Aorta (tissue), 5 donors: ENCODE measurements around the gene AXIN1. TPM values are rescaled to one million over a fixed set of nuclear protein-coding genes. Genes with fewer than 3 reads are reported as not detected.
"Not testable (repeated sequence)": the region's sequence is repeated elsewhere in the genome, so short reads cannot be mapped to it uniquely, and the experiment has no call there.

Source experiments
- ATAC-seq: fragments of 200-7000 bp; cut with Tn5 transposase; one replicate; pipeline ENCODE4 v1.9.1; 2022; ENCODE audit warnings: moderate library complexity; ENCODE audit not compliant: low FRiP score
- DNase-seq, 2 donors: peaks; one replicate each; pipeline ENCODE4 v3.0.0-alpha.2; 2020
- H3K27ac ChIP-seq, 2 donors: one replicate each; pipeline ENCODE4 v1.5.1; 2013; ENCODE audit warnings: low read length in 2 of 2, mild to moderate bottlenecking in 2 of 2, moderate library complexity in 2 of 2, control low read depth in 1 of 2, inconsistent platforms in 1 of 2, low read depth in 1 of 2
- H3K27me3 ChIP-seq, 2 donors: one replicate each; pipeline ENCODE4 v1.6.1; 2013; ENCODE audit warnings: control low read depth in 1 of 2, low read length in 1 of 2, mild to moderate bottlenecking in 1 of 2, moderate library complexity in 1 of 2; ENCODE audit not compliant: insufficient read depth in 2 of 2, control insufficient read depth in 1 of 2
- H3K36me3 ChIP-seq, 2 donors: one replicate each; pipeline ENCODE4 v1.6.1; 2013; ENCODE audit warnings: control low read depth in 1 of 2, low read length in 1 of 2, mild to moderate bottlenecking in 1 of 2; ENCODE audit not compliant: insufficient read depth in 2 of 2, control insufficient read depth in 1 of 2
- H3K4me1 ChIP-seq, 2 donors: one replicate each; pipeline ENCODE4 v1.6.1; 2013; ENCODE audit warnings: low read length in 2 of 2, control low read depth in 1 of 2, mild to moderate bottlenecking in 1 of 2, moderate library complexity in 1 of 2; ENCODE audit not compliant: insufficient read depth in 2 of 2, control insufficient read depth in 1 of 2
- H3K4me3 ChIP-seq, 2 donors: one replicate each; pipeline ENCODE4 v1.5.1; 2013; ENCODE audit warnings: low read length in 2 of 2, control low read depth in 1 of 2, mild to moderate bottlenecking in 1 of 2
- H3K9me3 ChIP-seq: one replicate; pipeline ENCODE4 v1.6.1; 2013; ENCODE audit warnings: mild to moderate bottlenecking, low read length; ENCODE audit not compliant: control insufficient read depth
- WGBS, 2 donors: extraction: QIAGEN DNeasy Blood & Tissue Kit; methylation state at CpG; one replicate each; pipeline ENCODE4 v1.1.7; 2013; 5-methylcytosine and 5-hydroxymethylcytosine counted together
- intact Hi-C, 2 donors: fragments of 100-400 bp; cut with DNase I; formaldehyde crosslinking; loops; one replicate each; pipeline versions ENCODE4 v1.14.2 to v1.15.0; 2022
- polyA plus RNA-seq, 2 donors: library from polyadenylated mRNA; stranded (reverse); fragments of 200-250 nt; gene quantifications; one replicate each; pipeline ENCODE4 v1.2.3, GENCODE V29; 2013
- total RNA-seq, 2 donors: library from RNA; stranded (reverse); fragmentation: NEBNext Ultra II Directional; extraction: Animal tissue kit (Norgen Biotek cat#: 25700); gene quantifications; one replicate each; pipeline ENCODE4 v1.2.1, GENCODE V29; 2021
- donor health status: healthy with polysubstance abuse.
- donor health status: Bipolar disorder and iron deficiency.
- donor health status: DM: no; HTN: no; CAD: no.
- donor health status: DM: no; HTN: no; CAD: no.
- donor health status: DM: yes; HTN: yes; CAD: no.

AXIN1 gene
- total and polyA plus RNA-seq, 4 donors: 9.1 to 19.8 (median 15.6) TPM

DNA sequence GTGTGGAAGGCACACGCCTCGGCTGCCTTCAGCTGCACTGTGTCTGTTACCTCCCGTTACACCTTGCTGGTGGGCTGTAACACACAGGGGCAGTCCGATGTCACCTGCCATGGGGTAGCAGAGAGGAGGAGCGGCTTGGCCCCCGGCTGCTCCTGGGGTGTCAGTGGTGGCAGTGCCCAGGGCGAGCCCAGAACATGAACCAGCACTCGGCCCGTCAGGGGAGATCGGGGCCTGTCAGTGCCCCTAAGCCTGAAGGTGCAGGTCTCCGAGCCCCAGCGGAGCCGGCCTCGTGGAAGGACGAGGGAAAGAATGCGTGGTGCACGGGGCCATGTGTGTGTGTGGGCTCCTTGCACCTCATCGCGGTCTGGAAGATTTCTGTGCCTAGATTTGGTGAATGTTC, 92.2 kb downstream of the AXIN1 start:
- Histone ChIP-seq H3K36me3 (peaks cover 0 to 14% of the 10 kb centered on the region in 2 donors), H3K4me1 (no peaks in the 10 kb centered on the region), H3K9me3 (no peaks in the 10 kb centered on the region), H3K27ac (no peak overlapping the region), H3K4me3 (no peak overlapping the region), H3K27me3 (no peaks in the 10 kb centered on the region)
- 92 to 93% methylated on average over 19 of the region's 19 CpGs for WGBS, 2 donors
- intact Hi-C loops: no loop called here
- DNase-seq (no peak), ATAC-seq (no peak)

DNA sequence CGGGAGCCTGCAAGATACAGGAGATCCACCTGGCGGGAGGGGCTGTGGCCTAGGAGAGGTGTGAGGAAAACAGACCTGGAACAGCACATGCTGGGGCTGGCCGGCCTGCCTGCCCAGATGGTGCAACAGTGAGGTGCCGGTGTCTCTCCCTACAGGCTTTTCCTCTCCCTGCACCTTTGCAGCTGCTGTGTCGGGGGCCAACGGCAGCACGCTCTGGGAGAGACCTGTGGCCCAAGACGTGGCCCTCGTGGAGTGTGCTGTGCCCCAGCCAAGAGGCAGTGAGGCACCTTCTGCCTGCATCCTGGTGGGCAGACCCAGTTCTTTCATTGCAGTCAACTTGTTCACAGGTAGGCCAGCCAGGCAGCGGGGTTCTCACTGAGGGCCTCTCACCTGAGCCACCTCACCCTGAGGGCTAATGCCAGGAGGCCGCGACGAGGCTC, 92.7 kb downstream of the AXIN1 start:
- intact Hi-C loops: no loop called here
- Histone ChIP-seq H3K4me1 (no peaks in the 10 kb centered on the region), H3K36me3 (peaks cover 0 to 14% of the 10 kb centered on the region in 2 donors), H3K27ac (no peak overlapping the region), H3K9me3 (no peaks in the 10 kb centered on the region), H3K4me3 (no peak overlapping the region), H3K27me3 (no peaks in the 10 kb centered on the region)
- DNase-seq (no peak), ATAC-seq (no peak)
- 92 to 94% methylated on average over 13 of the region's 13 CpGs for WGBS, 2 donors

DNA sequence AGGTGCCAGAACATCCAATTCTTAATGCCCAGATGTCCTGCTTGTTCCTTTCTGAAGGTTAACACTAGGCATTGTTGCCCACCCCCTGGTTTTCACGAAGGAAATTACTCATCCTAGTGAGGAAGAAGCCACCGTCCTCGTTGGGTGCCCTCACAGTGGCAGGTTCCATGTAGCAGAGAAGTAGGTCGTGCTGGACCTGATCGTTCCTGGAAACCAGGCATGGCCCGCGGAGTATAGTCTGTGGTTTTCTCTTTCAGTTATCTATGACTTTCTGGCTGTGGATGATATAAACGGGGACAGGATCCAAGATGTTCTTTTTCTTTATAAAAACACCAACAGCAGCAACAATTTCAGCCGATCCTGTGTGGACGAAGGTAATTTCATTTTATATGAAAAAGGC, 93.3 kb downstream of the AXIN1 start:
- H3K36me3 ChIP-seq: peaks cover 0 to 14% of the 10 kb centered on the region in 2 donors
- no peaks in the 10 kb centered on the region for H3K9me3 ChIP-seq
- no peak for ATAC-seq
- no peak overlapping the region for H3K27ac ChIP-seq
- 89 to 90% methylated on average over 10 of the region's 10 CpGs for WGBS, 2 donors
- H3K4me1 ChIP-seq: no peaks in the 10 kb centered on the region
- H3K27me3 ChIP-seq: no peaks in the 10 kb centered on the region
- DNase-seq: no peak
- H3K4me3 ChIP-seq: no peak overlapping the region
- intact Hi-C loops: no loop called here

DNA sequence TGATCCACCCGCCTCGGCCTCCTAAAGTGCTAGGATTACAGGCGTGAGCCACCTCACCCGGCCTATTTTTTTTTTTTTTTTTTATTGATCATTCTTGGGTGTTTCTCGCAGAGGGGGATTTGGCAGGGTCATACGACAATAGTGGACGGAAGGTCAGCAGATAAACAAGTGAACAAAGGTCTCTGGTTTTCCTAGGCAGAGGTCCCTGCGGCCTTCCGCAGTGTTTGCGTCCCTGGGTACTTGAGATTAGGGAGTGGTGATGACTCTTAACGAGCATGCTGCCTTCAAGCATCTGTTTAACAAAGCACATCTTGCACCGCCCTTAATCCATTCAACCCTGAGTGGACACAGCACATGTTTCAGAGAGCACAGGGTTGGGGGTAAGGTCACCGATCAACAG, 94.4 kb downstream of the AXIN1 start:
- DNase-seq, intact Hi-C loops, H3K9me3 ChIP-seq, H3K4me3 ChIP-seq, H3K27ac ChIP-seq, ATAC-seq, H3K27me3 ChIP-seq, H3K4me1 ChIP-seq: not testable (repeated sequence)
- H3K36me3 ChIP-seq: peaks cover 0 to 11% of the 10 kb centered on the region in 2 donors
- WGBS, 2 donors: 96% methylated on average over 10 to 11 of the region's 13 CpGs

DNA sequence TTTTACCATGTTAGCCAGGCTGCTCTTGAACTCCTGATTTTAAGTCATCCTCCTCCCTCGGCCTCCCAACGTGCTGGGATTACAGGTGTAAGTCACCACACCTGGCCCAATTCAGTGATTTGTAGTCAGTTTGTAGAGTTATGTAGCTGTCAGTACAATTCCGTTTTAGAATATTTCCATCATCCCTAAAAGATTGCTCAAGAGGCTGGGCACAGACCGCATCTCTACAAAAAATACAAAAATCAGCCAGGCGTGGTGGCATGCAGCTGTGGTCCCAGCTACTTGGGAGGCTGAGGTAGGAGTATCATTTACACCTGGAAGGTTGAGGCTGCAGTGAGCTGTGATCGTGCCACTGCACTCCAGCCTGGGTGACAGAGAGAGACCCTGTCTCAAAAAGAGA, 97.3 kb downstream of the AXIN1 start:
- DNase-seq (no peak), ATAC-seq (no peak)
- Histone ChIP-seq H3K9me3 (no peaks in the 10 kb centered on the region), H3K4me1 (no peaks in the 10 kb centered on the region), H3K36me3 (peaks cover 0 to 4% of the 10 kb centered on the region in 2 donors), H3K27ac (no peak overlapping the region), H3K4me3 (no peak overlapping the region), H3K27me3 (no peaks in the 10 kb centered on the region)
- intact Hi-C loops: no loop called here
- 96 to 98% methylated on average over 6 of the region's 6 CpGs for WGBS, 2 donors

DNA sequence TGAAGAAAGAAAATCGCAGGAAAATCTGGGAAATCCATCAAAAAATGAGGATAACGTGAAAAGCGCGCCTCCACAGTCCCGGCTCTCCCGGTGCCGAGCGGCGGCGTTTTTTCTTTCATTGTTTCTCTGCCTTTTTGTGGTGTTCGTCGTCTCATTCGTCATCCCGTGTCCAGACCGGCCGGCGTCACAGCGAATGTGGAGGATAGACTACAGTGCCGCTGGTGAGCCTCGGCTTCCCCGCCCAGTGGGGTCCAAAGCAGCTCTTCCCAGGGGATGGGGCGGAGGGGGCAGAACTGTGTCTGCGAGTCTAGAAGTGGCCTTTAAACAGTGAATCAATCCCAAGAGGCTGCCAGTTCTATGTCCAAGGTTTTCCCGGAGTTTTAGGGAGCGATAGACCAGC, 98.1 kb downstream of the AXIN1 start:
- no peak for DNase-seq
- no peak overlapping the region for H3K27ac ChIP-seq
- H3K9me3 ChIP-seq: no peaks in the 10 kb centered on the region
- no peak for ATAC-seq
- H3K27me3 ChIP-seq: no peaks in the 10 kb centered on the region
- 95 to 97% methylated on average over 25 of the region's 25 CpGs for WGBS, 2 donors
- intact Hi-C loops: no loop called here
- H3K36me3 ChIP-seq: no peaks in the 10 kb centered on the region
- H3K4me1 ChIP-seq: no peaks in the 10 kb centered on the region
- H3K4me3 ChIP-seq: no peak overlapping the region

DNA sequence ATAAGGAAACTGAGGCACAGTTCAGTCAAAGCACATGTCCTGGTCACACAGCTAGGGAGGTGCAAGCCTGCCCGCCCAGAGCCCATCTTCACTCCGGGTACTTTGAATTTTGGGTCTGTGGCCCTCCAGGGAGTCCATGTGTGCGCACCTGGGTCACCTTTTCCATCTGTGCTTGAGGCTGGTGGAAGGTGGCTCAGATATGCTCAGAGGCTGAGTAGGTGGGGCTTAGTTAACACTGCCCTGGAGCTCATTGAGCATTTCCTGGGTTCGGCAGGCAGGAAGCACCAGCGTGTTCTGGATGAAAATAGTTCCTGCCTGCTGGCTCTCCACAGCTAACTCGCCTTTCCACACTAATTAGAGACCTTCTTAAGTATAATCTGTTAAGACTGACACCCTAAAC, 98.7 kb downstream of the AXIN1 start:
- intact Hi-C loops: no loop called here
- no peaks in the 10 kb centered on the region for H3K36me3 ChIP-seq
- H3K27ac ChIP-seq: no peak overlapping the region
- ATAC-seq: no peak
- no peak overlapping the region for H3K4me3 ChIP-seq
- DNase-seq: no peak
- H3K4me1 ChIP-seq: no peaks in the 10 kb centered on the region
- 91% methylated on average over 6 of the region's 6 CpGs for WGBS, 2 donors
- no peaks in the 10 kb centered on the region for H3K9me3 ChIP-seq
- no peaks in the 10 kb centered on the region for H3K27me3 ChIP-seq

DNA sequence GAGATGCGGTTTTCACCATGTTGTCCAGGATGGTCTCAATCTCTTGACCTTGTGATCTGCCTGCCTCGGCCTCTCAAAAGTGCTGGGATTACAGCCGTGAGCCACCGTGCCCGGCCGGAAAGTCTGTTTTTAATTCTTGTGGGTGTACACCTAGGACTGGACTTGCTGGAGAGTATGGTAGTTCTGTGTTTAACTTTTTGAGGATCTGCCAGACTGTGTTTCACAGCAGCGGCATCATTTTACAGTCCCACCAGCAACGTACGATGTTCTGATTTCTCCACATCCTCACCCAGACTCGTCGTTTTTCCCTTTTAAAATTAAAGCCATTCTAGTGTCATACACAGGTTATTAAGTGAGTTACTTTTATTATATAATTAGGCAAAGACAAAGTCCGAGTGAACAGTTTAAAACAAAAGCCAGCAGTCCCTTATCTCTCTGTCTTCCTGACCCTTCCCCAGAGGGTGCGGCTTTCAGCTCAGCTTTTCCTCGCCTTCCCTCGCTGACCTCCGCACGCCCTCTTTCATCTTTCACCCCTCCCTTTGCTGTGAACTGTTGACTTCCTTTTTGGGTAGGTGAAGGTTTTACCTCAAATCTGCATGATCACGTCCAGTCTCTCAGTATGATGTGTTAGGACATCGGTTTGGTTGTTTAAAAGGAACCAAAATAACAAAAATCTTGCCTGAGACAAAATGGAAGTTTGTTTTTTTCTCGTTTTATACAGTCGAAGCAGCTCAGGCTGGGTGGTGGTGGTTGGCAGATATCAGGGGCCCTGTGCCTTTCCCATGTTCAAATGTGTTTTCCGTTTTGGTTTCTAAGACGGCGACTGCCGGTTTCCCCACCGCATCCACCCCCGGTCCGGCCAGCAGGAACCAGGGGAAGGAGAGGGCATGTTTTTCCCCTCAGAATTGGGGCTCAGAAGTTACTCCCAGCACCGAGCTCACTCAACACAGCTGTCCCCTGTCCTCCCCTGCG, 99.9 kb downstream of the AXIN1 start:
- ATAC-seq (no peak), DNase-seq (no peak)
- 83 to 86% methylated on average over 30 of the region's 30 CpGs for WGBS, 2 donors
- H3K9me3 ChIP-seq: no peaks in the 10 kb centered on the region
- no peaks in the 10 kb centered on the region for H3K36me3 ChIP-seq
- H3K4me3 ChIP-seq: no peak overlapping the region
- H3K27ac ChIP-seq: no peak overlapping the region
- H3K4me1 ChIP-seq: no peaks in the 10 kb centered on the region
- H3K27me3 ChIP-seq: no peaks in the 10 kb centered on the region
- intact Hi-C loops: no loop called here

DNA sequence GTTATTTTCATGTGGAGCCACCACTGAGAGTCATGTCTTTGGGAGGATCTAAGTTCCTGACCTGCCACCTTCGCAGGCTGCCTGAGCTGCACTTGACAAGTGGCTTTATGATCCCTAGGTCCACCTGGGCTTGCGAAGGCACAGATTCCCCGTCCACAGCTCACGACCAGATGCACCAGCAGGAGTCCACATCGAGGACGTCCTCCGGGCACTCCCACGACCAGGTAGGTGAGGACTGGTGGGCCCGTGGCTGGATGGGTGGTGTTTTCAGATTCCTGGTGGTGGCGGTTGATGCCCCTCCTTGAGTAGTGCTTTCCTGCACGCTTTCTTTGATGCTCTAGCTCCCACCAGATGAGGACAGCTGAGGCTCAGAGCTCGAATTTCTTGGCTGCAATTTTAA, 103.1 kb downstream of the AXIN1 start:
- peak in 1 of 2 donors; percentile 37 for DNase-seq
- Histone ChIP-seq H3K27me3 (no peaks in the 10 kb centered on the region), H3K4me3 (no peak overlapping the region), H3K36me3 (no peaks in the 10 kb centered on the region), H3K27ac (no peak overlapping the region), H3K9me3 (no peaks in the 10 kb centered on the region), H3K4me1 (no peaks in the 10 kb centered on the region)
- no peak for ATAC-seq
- intact Hi-C loops: loop anchor here in 1 of 2 donors (10.0 kb wide), 1 partner anchor 85 kb away; no protein-coding TSS in a partner anchor
- WGBS, 2 donors: 90 to 91% methylated on average over 12 of the region's 12 CpGs
